ENCODE measurements around the gene GHRH. TPM values are rescaled to one million over a fixed set of nuclear protein-coding genes. Genes with fewer than 3 reads are reported as not detected.

The GHRH gene
- total RNA-seq, 1 experiment from 2014 or later, result not detected

GRCh38 chr20:37280403-37280802, 18.8 kb upstream of the GHRH start:
- no peaks in the 10 kb centered on the region for H3K9me3 ChIP-seq (ENCODE audit: control insufficient read depth, low read depth, low read length)
- no peak overlapping the region for H2AFZ ChIP-seq (ENCODE audit: low read length)
- H4K20me1 ChIP-seq (ENCODE audit: control insufficient read depth, insufficient read depth, insufficient read length), result no peaks in the 10 kb centered on the region
- H4K91ac ChIP-seq (ENCODE audit: insufficient read length, low read depth, low read length), result no peak overlapping the region
- H3K4me1 Mint-ChIP-seq, result peaks cover 10 to 34% of the 10 kb centered on the region in 2 experiments
- H3K14ac ChIP-seq (ENCODE audit: insufficient read depth, low read length), result no peak overlapping the region
- no peak overlapping the region for H2BK15ac ChIP-seq (ENCODE audit: low read depth, low read length)
- no peak overlapping the region for H2BK5ac ChIP-seq (ENCODE audit: insufficient read length, low read length)
- no peak for DNase-seq
- no peak overlapping the region for H2BK120ac ChIP-seq (ENCODE audit: low read depth, low read length, poor library complexity, severe bottlenecking)
- TF ChIP-seq CTCF (conservative IDR thresholded peaks at IDR 0.05), result no peak
- no peak overlapping the region for H2BK12ac ChIP-seq (ENCODE audit: insufficient read length, low read depth, low read length)
- no peak overlapping the region for H3K27ac Mint-ChIP-seq
- no peaks in the 10 kb centered on the region for H3K27me3 ChIP-seq (ENCODE audit: insufficient read depth, low read length)
- H2AK5ac ChIP-seq (ENCODE audit: insufficient read length, low read length), result no peak overlapping the region
- no peak overlapping the region for H4K5ac ChIP-seq (ENCODE audit: insufficient read length, low read depth, low read length)
- H3T11ph ChIP-seq (ENCODE audit: low read length), result no peak overlapping the region
- no peak overlapping the region for H3K4me3 Mint-ChIP-seq
- H3K23me2 ChIP-seq (ENCODE audit: insufficient read length, low read depth, low read length, poor library complexity, severe bottlenecking), result no peaks in the 10 kb centered on the region
- H3K27me3 Mint-ChIP-seq (ENCODE audit: low read depth), result peaks cover 4% of the 10 kb centered on the region
- H4K8ac ChIP-seq (replicated peaks; ENCODE audit: insufficient read length, low read depth, low read length), result no peak overlapping the region
- no peak overlapping the region for H3K18ac ChIP-seq (ENCODE audit: insufficient read length, low read depth, low read length)
- WGBS (ENCODE audit: extremely low coverage, insufficient read length, low lambda C conversion rate), result no CpG with 5 or more reads among the region's 8 CpGs
- H3K4me1 ChIP-seq (ENCODE audit: insufficient read depth, low read length), result no peaks in the 10 kb centered on the region; the same call in 1 of the 2 replicates
- H3K27ac ChIP-seq (ENCODE audit: insufficient read length, low read depth, low read length), result no peak overlapping the region
- H3K36me3 Mint-ChIP-seq (ENCODE audit: insufficient read depth in 1 of 3, low read depth in 3 of 3), result no peaks in the 10 kb centered on the region
- H3K56ac ChIP-seq (ENCODE audit: insufficient read length, low read depth, low read length), result no peak overlapping the region
- H2BK20ac ChIP-seq (ENCODE audit: low read depth, low read length, poor library complexity, severe bottlenecking), result no peak overlapping the region
- H3K4ac ChIP-seq (ENCODE audit: low read depth, low read length), result no peak overlapping the region
- H3K23ac ChIP-seq (ENCODE audit: insufficient read length, low read depth, low read length), result no peak overlapping the region
- no peaks in the 10 kb centered on the region for H3K79me1 ChIP-seq (ENCODE audit: insufficient read depth, low read depth, low read length, poor library complexity, severe bottlenecking)
- no peak overlapping the region for H3K4me2 ChIP-seq (ENCODE audit: insufficient read depth, insufficient read length, low read length)
- H3K79me2 ChIP-seq (ENCODE audit: insufficient read depth, low read length), result no peaks in the 10 kb centered on the region
- H3K9me3 Mint-ChIP-seq, result no peaks in the 10 kb centered on the region
- no peak overlapping the region for H3K9ac ChIP-seq (ENCODE audit: extremely low read depth, insufficient read length, low read length)
